Measurements from ENCODE around the gene ESRRB.

Gene ESRRB

DNA sequence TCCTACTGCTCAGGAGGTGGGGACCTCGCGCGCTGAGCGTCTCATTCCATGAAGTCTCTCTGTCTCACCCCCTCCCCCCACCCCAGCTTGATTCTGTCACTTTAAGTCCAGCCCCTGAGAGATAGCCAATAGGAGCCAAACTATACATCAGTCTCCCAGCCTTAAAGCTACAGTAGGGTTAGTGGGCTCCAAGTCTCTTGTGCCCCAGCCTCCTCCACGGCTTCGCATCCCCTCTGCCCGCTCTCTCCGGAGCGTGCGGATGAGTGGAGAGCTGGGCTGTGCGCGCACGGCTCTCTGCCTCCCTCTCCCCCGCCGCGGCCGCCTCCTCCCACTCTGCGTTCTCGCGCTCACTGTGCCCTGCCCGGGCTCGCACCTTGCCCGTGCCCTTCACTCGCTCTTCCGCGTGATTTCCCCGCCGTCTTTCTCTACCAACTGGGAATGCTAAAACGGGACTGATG is at the start of gene ESRRB:
TSS of gene ESRRB (plus strand) at position 191 of the 458 bp plus-strand sequence. CDS start at position 456, 265 bp downstream.
- DNase-seq = no peak

- DNase-seq = no peak
Observed at GRCh38 chr14:76326918-76327689, 48.8 kb upstream of the ESRRB start.

- DNase-seq = no peak
Observed at GRCh38 chr14:76328457-76329137, 47.3 kb upstream of the ESRRB start.

DNA sequence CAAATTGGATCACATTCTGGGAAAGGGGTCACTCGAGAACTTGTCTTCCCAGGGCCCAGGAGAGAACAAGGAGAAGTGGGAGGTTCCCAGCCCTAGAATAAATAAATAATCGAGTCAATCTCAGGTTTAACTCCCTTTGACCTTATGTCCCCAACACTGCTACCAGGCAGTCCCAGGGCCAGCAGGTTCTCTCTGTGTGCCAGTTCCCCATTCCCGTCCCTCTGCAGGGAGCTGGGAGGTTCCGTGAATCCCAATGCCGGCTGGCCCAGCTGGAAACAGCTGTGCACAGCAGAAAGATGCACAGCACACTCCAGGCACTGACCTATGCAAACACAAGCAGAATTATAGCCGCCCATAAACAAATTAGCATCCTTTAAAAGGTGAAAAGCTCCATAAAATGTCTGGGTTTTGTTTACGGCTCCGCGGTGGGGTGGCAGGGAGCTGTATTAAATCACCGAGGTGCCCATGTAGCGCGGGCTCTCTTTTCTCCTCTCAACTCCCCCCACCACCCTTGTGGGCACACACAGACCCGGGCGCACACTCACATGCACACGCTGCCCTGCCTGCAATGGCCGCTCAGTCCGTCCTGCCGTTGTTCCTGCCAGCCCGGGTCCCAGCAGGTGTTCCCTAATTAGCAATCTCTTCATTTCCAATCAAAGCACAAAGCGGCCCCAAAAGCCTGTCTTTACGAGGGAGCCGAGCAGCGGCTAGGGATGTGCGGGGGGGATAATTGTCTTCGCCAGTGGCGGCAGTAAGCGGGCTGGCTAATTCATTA is 46.6 kb upstream of the ESRRB start:
- DNase-seq = no peak

DNA sequence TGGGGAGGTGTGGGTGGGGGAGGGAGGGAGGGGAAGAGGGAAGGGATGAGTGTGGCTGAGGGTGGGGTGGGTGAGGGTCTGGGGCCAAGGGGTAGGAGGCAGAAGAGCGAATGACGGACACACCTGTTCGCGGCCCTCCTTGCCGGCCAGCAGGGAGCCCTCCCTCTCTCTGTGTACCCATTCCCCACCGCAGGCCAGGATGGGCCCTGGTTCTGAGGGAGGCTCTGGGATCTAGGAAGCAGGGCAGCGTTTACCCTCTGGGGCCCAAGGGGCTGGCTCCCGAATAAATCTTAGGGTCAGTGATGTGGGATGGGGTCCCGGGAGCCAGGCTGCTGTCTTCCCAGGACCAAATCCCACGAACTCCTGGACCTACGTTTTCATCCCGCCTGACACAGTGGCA is 46.0 kb upstream of the ESRRB start:
- no peak for DNase-seq

- DNase-seq = no peak
Observed at GRCh38 chr14:76330411-76331327, 45.3 kb upstream of the ESRRB start.

DNA sequence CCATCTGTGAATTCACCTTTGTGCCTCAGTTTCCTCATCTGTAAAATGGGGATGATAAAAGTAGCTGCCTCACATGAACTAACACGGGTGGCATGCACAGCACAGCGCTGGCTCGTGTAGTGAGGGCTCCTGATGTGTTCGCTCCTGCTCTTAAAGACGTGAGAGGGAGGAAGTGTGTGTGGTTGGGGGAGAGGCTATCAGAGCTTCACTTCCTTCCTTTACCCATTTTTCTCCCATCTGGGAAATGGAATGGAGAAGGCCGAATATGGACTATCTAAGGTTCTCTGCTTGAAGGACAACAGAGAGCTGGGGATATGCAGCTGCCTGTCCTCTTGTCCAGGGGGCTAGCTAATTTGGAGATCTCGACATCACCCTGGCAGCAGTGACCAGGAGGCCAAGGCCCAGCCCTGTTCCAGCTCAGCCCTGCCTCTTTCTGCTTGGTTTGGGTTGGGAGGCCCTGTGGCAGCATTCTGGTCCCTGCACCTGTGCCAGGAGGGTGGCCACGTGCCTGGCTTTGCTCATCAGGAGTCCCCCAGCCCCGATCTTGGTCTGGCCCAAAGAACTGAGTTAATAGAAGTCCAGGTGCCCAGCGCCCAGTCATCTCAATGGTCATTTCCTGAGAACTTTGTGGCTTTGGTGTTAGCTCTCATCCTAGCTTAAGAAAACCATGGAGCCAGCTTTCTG is 44.5 kb upstream of the ESRRB start:
- no peak for DNase-seq

DNA sequence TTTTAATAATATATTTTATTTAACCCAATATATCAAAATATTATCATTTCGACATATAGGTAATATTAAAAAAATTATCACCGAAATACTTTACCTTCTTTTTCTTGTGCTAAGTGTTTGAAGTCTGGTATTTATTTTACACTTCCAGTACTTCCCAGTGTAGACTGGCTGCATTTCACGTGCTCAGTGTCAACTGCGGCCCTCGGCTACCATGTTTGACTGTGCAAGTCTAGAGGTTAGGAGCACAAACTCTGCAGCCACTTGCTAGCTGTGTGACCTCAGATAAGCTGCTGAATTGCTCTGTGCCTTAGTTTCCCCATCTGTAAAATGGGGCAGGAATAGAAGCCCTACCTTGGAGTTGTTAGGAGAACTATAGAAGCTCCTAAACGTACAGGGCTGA is 42.3 kb upstream of the ESRRB start:
- DNase-seq = no peak

GRCh38 chr14:76334316-76334715 is 41.6 kb upstream of the ESRRB start:
- DNase-seq = no peak

- DNase-seq = no peak
Observed at GRCh38 chr14:76336876-76337275, 39.1 kb upstream of the ESRRB start.

GRCh38 chr14:76337635-76338545 is 38.0 kb upstream of the ESRRB start:
- DNase-seq = no peak

DNA sequence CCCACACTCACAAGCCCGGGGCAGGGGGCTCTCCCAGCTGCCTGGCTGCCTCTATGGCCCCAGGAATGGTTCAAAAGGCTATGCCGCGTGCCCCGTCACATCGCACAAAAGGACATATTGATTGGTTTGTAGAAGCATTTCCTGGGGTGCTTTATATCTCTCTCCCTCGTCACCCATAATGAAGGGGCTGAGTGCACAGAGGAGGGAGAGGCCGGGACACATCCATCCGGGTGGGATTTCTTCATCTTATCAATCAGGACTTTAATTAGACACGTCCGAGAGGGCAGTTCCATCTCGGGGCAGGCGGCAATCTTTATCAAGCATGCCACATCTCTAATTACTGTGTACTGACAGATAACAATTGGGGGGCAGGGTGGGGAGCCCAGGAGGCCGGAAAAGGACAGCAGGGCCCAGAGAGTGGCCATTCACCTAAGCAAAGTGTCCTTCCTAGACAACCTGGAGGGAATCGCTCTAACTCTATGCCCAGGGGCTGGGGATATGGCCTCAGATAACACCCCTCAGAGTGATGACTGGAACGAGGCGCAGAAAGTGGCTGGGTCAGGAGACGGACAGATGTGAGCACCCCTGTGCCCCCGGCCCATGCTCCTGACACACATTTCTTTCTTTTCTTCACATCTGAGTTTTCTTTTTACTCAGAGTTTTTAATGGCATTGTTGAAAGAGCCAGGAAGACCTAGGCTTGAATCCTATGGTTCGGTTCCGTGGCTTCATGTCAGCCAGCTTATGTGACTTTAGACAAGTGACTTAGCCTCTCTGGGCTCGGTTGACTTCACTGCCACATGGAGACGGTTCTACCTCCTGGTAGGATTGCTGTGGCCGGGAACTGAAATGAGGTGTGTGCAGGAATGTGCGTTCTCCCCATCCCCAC is 36.0 kb upstream of the ESRRB start:
- no peak for DNase-seq

GRCh38 chr14:76343386-76343785 is 32.6 kb upstream of the ESRRB start:
- DNase-seq = no peak

GRCh38 chr14:76346391-76347160 is 29.4 kb upstream of the ESRRB start:
- DNase-seq = no peak

DNA sequence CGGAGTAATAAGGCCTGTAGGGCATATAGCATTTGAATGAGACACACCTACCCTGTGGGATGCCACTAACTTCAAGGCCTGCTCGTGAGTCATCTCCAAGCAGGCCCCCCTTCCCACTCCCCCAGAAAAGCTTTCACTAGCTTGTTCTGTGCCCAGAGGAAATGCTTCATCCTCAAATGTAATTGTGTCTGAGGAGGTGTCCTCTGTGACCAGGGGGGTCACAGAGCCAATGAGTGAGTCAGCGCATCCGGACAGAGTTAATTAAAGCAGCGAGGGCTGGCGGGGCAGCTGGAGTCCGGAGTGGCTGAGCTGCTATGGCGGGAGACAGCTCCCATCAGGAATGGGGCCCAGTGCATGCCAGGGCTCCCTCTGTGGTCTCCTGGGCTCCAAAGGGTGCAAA is 27.0 kb upstream of the ESRRB start:
- no peak for DNase-seq

- no peak for DNase-seq
Observed at GRCh38 chr14:76349993-76350392, 25.9 kb upstream of the ESRRB start.

GRCh38 chr14:76350671-76351070 is 25.3 kb upstream of the ESRRB start:
- no peak for DNase-seq

DNA sequence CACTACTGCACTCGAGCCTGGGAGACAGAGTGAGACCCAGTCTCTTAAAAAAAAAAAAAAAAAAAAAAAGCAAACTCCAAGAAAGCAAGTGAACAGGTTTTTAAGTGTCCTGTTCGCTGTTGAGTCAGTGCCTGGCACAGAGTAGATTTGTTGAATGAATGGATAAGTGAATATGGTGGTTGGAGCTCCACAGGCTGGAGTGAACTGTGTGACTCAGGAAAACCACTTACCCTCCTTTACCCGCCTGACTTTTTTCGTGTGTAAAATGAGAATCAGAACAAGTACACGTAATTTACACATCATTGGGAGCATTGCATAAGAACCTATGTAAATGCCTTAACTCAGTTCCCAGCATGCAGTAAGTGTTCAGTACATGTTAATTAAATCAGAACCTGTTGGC is 24.0 kb upstream of the ESRRB start:
- DNase-seq = no peak

Measured in activated effector memory CD4-positive, alpha-beta T cell treated with Interleukin-2 at 50 U/mL for 16 hours (primary cell).